HEK293T (cell line): ENCODE measurements around the gene ZNRD2.
A peak's percentile ranks its signal among the peaks of the same experiment; 100 is the strongest.

ENCODE experiments used
- CTCF ChIA-PET: fragments of 350-600 bp; formaldehyde crosslinking; extraction: SDS; loops from one replicate; lab custom pipeline; 2021; ENCODE audit warnings: antibody characterized with exemption, inconsistent platforms; lab: Yijun Ruan, JAX
- POLR2A ChIA-PET: fragments of 350-600 bp; formaldehyde crosslinking; extraction: SDS; loops from one replicate; lab custom pipeline; 2020; ENCODE audit warnings: antibody characterized with exemption, inconsistent platforms; lab: Yijun Ruan, JAX
- DNase-seq: peaks from one replicate; pipeline ENCODE4 v3.0.0; 2012; ENCODE audit warnings: mixed read lengths; ENCODE audit errors: extremely low spot score
- ARNT ChIP-seq: fragments of 450-650 bp; IDR thresholded peaks from 2 replicates; pipeline ENCODE4 v1.6.1; 2017; ENCODE audit warnings: mild to moderate bottlenecking
- BHLHE40 ChIP-seq: fragments of 450-650 bp; IDR thresholded peaks from 2 replicates; pipeline ENCODE4 v1.6.1; 2016; ENCODE audit warnings: mild to moderate bottlenecking, moderate library complexity, borderline replicate concordance
- CTBP1 ChIP-seq: fragments of 450-650 bp; IDR thresholded peaks from 2 replicates; pipeline ENCODE4 v1.6.1; 2016; ENCODE audit warnings: borderline replicate concordance
- ELF4 ChIP-seq: fragments of 450-650 bp; IDR thresholded peaks from 2 replicates; pipeline ENCODE4 v1.6.1; 2017; ENCODE audit warnings: antibody characterized with exemption
- FOXA1 ChIP-seq: fragments of 450-650 bp; IDR thresholded peaks from 2 replicates; pipeline ENCODE4 v1.6.1; 2016; ENCODE audit warnings: mild to moderate bottlenecking
- FOXK2 ChIP-seq: fragments of 450-650 bp; IDR thresholded peaks from 2 replicates; pipeline ENCODE4 v1.6.1; 2016; ENCODE audit warnings: mild to moderate bottlenecking
- FOXM1 ChIP-seq: fragments of 450-650 bp; IDR thresholded peaks from 2 replicates; pipeline ENCODE4 v1.6.1; 2017; ENCODE audit warnings: mild to moderate bottlenecking, borderline replicate concordance
- HDGF ChIP-seq: fragments of 450-650 bp; IDR thresholded peaks from 2 replicates; pipeline ENCODE4 v1.6.1; 2017; ENCODE audit warnings: antibody characterized with exemption, borderline replicate concordance
- L3MBTL2 ChIP-seq: fragments of 450-650 bp; conservative IDR thresholded peaks from 2 replicates; pipeline ENCODE4 v1.6.1; 2016; ENCODE audit warnings: mild to moderate bottlenecking
- LEF1 ChIP-seq: fragments of 450-650 bp; IDR thresholded peaks from 2 replicates; pipeline ENCODE4 v1.6.1; 2017; ENCODE audit warnings: mild to moderate bottlenecking, borderline replicate concordance
- NFRKB ChIP-seq: fragments of 450-650 bp; IDR thresholded peaks from 2 replicates; pipeline ENCODE4 v1.6.1; 2016; ENCODE audit warnings: mild to moderate bottlenecking, moderate library complexity
- SP1 ChIP-seq: fragments of 450-650 bp; IDR thresholded peaks from 2 replicates; pipeline ENCODE4 v1.6.1; 2017
- SUZ12 ChIP-seq: fragments of 450-650 bp; IDR thresholded peaks from 2 replicates; pipeline ENCODE4 v1.6.1; 2016; ENCODE audit warnings: mild to moderate bottlenecking
- TARDBP ChIP-seq: fragments of 450-650 bp; IDR thresholded peaks from 2 replicates; pipeline ENCODE4 v1.6.1; 2016
- ZNF384 ChIP-seq: fragments of 450-650 bp; IDR thresholded peaks from 2 replicates; pipeline ENCODE4 v1.6.1; 2016
- TF ChIP-seq, protein P1 (sequence below): fragments of 450-650 bp; IDR thresholded peaks from 2 replicates; pipeline ENCODE4 v1.6.1; 2016

Gene ZNRD2

DNA sequence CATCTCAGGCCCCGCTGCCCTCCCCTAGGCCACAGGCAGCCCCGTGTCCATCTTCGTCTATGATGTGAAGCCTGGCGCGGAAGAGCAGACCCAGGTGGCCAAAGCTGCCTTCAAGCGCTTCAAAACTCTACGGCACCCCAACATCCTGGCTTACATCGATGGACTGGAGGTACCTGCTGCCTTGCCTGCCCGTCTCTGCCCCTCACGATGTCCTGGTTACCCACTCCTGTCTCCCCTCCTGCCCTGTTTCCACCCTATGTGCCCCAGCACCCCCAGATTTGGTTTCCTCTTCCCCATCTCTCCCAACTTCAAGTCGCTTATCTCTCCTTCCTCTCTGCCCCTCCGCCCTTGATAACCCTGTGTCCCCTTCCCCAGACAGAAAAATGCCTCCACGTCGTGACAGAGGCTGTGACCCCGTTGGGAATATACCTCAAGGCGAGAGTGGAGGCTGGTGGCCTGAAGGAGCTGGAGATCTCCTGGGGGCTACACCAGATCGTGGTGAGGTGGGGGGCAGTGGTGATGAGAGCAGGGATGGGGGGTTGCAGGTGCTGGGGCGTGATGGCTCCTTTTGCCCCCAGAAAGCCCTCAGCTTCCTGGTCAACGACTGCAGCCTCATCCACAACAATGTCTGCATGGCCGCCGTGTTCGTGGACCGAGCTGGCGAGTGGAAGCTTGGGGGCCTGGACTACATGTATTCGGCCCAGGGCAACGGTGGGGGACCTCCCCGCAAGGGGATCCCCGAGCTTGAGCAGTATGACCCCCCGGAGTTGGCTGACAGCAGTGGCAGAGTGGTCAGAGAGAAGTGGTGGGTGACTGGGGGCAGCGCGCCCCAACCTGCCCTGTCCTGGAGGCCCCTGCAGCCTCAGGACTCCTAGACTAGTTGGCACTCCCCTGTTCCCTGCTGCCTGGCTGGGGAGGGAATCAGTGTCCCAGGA lies 44.5 kb upstream of the ZNRD2 start:
- CTCF ChIA-PET: interaction anchor here (2.0 kb wide), 1 partner anchor 15 kb away, joined by 5 read pairs; no protein-coding TSS in a partner anchor
- DNase-seq: no peak
- TF ChIP-seq L3MBTL2 (peak; percentile 19; the same call in 1 of the 2 replicates), ZNF384 (no peak), CTBP1 (no peak)
- POLR2A ChIA-PET: interaction anchor here (1.1 to 2.9 kb wide), 13 partner anchors 11 to 192 kb away, joined by 3 to 9 read pairs (median 5); partner anchors contain the start of genes DPF2, FAM89B, MALAT1 and NEAT1

DNA sequence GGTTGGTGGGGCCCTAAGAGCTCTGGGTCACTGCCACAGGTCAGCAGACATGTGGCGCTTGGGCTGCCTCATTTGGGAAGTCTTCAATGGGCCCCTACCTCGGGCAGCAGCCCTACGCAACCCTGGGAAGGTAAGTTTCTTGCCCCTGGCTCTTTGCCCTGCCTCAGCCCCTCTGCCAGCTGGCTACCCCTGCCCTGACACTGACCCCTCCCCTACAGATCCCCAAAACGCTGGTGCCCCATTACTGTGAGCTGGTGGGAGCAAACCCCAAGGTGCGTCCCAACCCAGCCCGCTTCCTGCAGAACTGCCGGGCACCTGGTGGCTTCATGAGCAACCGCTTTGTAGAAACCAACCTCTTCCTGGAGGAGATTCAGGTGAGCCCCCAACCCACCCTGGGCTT lies 43.5 kb upstream of the ZNRD2 start:
- DNase-seq: no peak
- CTCF ChIA-PET: interaction anchor here (2.0 kb wide), 1 partner anchor 14 kb away, joined by 5 read pairs; no protein-coding TSS in a partner anchor
- POLR2A ChIA-PET: interaction anchor here (1.1 to 1.6 kb wide), 2 partner anchors 10 to 41 kb away, joined by 3 to 5 read pairs; no protein-coding TSS in a partner anchor
- TF ChIP-seq LEF1 (no peak), CTBP1 (no peak), BHLHE40 (no peak), HDGF (no peak), SP1 (no peak), ARNT (no peak), FOXM1 (no peak), L3MBTL2 (no peak), NFRKB (no peak), FOXK2 (no peak), TARDBP (no peak)
- TF ChIP-seq, protein P1, sequence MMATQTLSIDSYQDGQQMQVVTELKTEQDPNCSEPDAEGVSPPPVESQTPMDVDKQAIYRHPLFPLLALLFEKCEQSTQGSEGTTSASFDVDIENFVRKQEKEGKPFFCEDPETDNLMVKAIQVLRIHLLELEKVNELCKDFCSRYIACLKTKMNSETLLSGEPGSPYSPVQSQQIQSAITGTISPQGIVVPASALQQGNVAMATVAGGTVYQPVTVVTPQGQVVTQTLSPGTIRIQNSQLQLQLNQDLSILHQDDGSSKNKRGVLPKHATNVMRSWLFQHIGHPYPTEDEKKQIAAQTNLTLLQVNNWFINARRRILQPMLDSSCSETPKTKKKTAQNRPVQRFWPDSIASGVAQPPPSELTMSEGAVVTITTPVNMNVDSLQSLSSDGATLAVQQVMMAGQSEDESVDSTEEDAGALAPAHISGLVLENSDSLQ: no peak

DNA sequence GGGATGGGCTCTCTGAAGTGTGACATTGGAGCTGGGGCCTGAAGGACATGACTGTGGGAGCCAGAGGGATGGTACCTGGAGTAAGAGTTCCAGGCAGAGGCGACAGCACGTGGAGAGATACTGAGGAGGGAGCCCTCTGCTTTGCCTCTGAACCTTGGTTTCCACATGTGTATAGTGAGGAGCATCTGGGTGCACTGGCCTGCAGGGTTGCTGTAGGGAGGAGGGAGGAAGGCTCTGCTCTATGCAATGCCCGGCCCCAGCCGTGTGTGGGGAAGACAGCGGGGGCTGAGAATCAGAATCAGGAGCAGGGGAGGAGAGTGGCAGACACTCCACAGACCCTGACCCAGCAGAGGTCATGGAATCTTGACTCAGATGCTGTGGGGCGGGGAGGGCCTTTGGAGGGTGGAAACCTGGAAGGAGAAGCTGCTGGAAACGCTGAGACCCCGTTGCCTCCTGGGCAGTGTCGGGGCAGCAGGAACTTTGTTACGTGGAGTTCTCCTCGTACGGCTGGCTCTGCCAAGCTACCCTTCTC lies 41.4 kb upstream of the ZNRD2 start:
- ChIA-PET POLR2A (no interaction called here), CTCF (no interaction called here)
- TF ChIP-seq TARDBP (no peak), ARNT (no peak), SUZ12 (no peak), ZNF384 (no peak), L3MBTL2 (no peak), FOXK2 (no peak), ELF4 (no peak)

DNA sequence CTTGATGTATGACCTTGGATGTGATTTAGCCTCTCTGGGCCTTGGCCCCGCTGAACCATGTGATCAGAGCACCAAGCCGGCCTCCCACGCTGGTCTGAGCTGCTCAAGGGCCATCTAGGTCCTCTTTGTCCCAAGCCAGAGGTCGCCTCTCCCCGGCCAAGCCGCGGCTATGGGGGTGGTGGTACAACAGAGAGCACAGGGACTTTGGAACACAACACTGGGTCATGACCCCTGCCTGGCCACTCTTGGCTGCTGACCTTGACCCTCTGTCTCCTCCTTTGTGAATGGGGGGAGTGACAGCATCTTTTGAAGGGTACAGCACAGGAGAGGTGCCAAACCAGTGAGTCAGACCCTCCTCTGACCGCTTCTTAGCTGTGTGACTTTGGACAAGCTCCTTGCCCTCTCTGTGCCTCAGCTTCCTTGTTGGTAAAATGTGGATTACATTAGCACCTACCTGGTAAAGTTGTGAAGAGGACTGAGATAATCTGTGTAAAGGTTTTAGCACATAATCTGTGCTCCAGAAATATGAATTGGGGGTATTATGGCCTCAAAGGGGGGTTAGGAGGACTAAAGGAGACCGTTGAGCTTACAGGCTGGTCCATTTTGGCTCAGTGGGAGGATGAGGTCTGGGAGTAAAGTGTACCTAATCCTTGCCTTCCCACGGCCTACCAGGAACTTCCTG lies 40.7 kb upstream of the ZNRD2 start:
- no peak for TF ChIP-seq ARNT
- TF ChIP-seq BHLHE40: no peak
- TF ChIP-seq FOXK2: no peak
- no peak for TF ChIP-seq ELF4
- no peak for TF ChIP-seq ZNF384
- ChIA-PET POLR2A (no interaction called here), CTCF (interaction anchor here (0.9 kb wide), 1 partner anchor 12 kb away, joined by 3 read pairs; no protein-coding TSS in a partner anchor)
- no peak for DNase-seq

More for the DNA sequence above, 41.4 kb upstream of the ZNRD2 start:
- no peak for DNase-seq

DNA sequence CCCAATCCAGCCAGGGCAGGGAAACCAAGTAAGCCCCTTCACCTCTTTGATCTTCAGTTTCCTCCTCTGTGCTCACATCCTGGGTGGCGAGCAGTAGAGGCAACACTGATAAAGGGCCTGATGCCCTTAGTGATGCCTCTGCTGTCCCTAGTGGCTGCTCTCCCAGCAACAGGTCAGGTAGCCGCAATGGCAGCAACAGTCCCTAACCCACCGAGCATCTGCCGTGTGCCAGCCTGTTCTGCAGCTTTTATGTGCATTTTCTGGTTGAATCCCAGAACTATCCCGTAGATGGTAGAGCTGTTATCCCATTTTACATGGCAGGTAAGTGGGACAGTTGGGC lies 40.1 kb upstream of the ZNRD2 start:
- ChIA-PET POLR2A (interaction anchor here (1.1 kb wide), 1 partner anchor 59 kb away, joined by 3 read pairs; no protein-coding TSS in a partner anchor), CTCF (interaction anchor here (0.9 kb wide), 1 partner anchor 11 kb away, joined by 3 read pairs; no protein-coding TSS in a partner anchor)
- DNase-seq: no peak
- TF ChIP-seq ZNF384: no peak
- no peak for TF ChIP-seq L3MBTL2
- no peak for TF ChIP-seq LEF1

DNA sequence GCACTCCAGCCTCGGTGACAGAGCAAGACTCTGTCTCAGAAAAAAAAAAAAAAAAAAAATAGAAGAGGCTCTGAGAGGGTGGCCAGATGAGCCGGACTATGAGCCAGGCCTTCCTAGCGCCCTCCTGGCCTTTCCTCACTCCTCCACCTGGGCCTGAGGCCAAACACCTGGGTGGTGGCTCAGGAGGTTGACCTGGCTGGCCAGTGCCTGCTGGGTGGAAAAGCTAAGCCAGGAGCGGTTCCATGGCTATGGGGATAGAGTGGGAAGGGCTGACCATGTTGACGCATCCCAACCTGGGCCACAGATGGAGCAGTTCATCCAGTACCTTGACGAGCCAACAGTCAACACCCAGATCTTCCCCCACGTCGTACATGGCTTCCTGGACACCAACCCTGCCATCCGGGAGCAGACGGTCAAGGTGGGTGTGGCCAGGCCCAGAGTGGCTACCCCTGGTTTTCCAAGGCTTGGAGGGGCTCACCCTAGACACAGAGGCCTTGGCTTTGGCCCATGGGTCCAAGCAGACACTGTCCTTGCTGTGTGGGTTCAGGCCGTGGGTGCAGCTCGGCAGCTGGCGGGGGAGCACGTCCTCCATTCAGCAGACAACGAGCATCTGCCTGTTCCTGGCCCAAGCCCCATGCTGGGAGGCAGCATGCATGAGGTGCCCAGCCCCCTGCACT lies 37.8 kb upstream of the ZNRD2 start:
- no peak for TF ChIP-seq ZNF384
- TF ChIP-seq FOXK2: no peak
- no peak for TF ChIP-seq ARNT
- TF ChIP-seq NFRKB: no peak
- TF ChIP-seq BHLHE40: no peak
- TF ChIP-seq FOXA1: no peak
- no peak for TF ChIP-seq TARDBP
- no peak for TF ChIP-seq SP1
- TF ChIP-seq FOXM1: no peak
- ChIA-PET POLR2A (interaction anchor here (1.1 kb wide), 1 partner anchor 33 kb away, joined by 3 read pairs; the partner anchor contains the start of gene MALAT1), CTCF (no interaction called here)
- no peak for DNase-seq

DNA sequence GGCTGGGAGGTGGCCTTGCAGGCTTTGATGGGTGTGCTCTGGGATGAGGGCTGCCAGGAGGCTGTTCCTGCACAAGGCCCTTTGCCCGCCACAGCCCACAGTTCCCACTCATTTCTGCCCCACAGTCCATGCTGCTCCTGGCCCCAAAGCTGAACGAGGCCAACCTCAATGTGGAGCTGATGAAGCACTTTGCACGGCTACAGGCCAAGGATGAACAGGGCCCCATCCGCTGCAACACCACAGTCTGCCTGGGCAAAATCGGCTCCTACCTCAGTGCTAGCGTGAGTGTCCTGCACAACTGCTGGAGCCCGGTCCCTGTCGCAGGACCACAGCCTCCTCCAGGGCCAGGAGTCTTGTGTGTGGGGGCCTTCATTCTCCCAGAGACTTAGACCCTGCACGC lies 35.2 kb upstream of the ZNRD2 start:
- no peak for TF ChIP-seq CTBP1
- TF ChIP-seq ELF4: no peak
- no peak for TF ChIP-seq SP1
- TF ChIP-seq SUZ12: no peak
- TF ChIP-seq LEF1: no peak
- ChIA-PET CTCF (interaction anchor here (0.5 kb wide), 1 partner anchor 260 kb away, joined by 3 read pairs; no protein-coding TSS in a partner anchor), POLR2A (interaction anchor here (1.2 kb wide), 1 partner anchor 33 kb away, joined by 3 read pairs; no protein-coding TSS in a partner anchor)
- DNase-seq: no peak
